Superior temporal gyrus (tissue), 1 donor: ENCODE data around the gene ADNP2.

Source experiments
- DNase-seq: peaks from one replicate; pipeline ENCODE4 v3.0.0-alpha.2; 2016; ENCODE audit errors: extremely low spot score

ADNP2 gene

GRCh38 chr18:80105369-80106167 lies 3.5 kb upstream of the ADNP2 start:
- DNase-seq = no peak

- no peak for DNase-seq
Measured at GRCh38 chr18:80106482-80107051, 2.5 kb upstream of the ADNP2 start.

- DNase-seq = no peak
Measured at GRCh38 chr18:80107426-80107825, 1.6 kb upstream of the ADNP2 start.

GRCh38 chr18:80108121-80108536 lies 933 bp upstream of the ADNP2 start:
- DNase-seq = no peak

GRCh38 chr18:80109676-80110078 lies 615 bp downstream of the ADNP2 start:
- no peak for DNase-seq

GRCh38 chr18:80112624-80113248 lies 3.7 kb downstream of the ADNP2 start:
- DNase-seq = no peak

GRCh38 chr18:80115035-80115434 lies 6.0 kb downstream of the ADNP2 start:
- DNase-seq = no peak

GRCh38 chr18:80119111-80119510 lies 10.0 kb downstream of the ADNP2 start:
- DNase-seq = no peak

GRCh38 chr18:80120932-80121331 lies 11.9 kb downstream of the ADNP2 start:
- no peak for DNase-seq

- no peak for DNase-seq
Measured at GRCh38 chr18:80124131-80124530, 15.1 kb downstream of the ADNP2 start.

GRCh38 chr18:80126797-80127196 lies 17.7 kb downstream of the ADNP2 start:
- DNase-seq = no peak

- no peak for DNase-seq
Measured at GRCh38 chr18:80127635-80128034, 18.6 kb downstream of the ADNP2 start.

GRCh38 chr18:80129672-80130367 lies 20.8 kb downstream of the ADNP2 start:
- no peak for DNase-seq

GRCh38 chr18:80130555-80130954 lies 21.5 kb downstream of the ADNP2 start:
- no peak for DNase-seq

- no peak for DNase-seq
Measured at GRCh38 chr18:80132180-80132812, 23.2 kb downstream of the ADNP2 start.

- no peak for DNase-seq
Measured at GRCh38 chr18:80133124-80133523, 24.1 kb downstream of the ADNP2 start.

- DNase-seq = no peak
Measured at GRCh38 chr18:80135136-80135535, 26.1 kb downstream of the ADNP2 start.

- DNase-seq = no peak
Measured at GRCh38 chr18:80136679-80137078, 27.6 kb downstream of the ADNP2 start.

- DNase-seq = no peak
Measured at GRCh38 chr18:80137137-80137536, 28.1 kb downstream of the ADNP2 start.

GRCh38 chr18:80137976-80138375 lies 28.9 kb downstream of the ADNP2 start:
- no peak for DNase-seq

GRCh38 chr18:80140455-80140985 lies 31.5 kb downstream of the ADNP2 start:
- DNase-seq = no peak

- DNase-seq = no peak
Measured at GRCh38 chr18:80143881-80144280, 34.8 kb downstream of the ADNP2 start.
